Peyer's patch (tissue), 4 donors: ENCODE data around the gene SIPA1L3. TPM values are rescaled to one million over a fixed set of nuclear protein-coding genes. Genes with fewer than 3 reads are reported as not detected.
A peak's percentile ranks its signal among the peaks of the same experiment; 100 is the strongest.

Experiments
- DNase-seq, 3 donors: peaks; one replicate each; pipeline ENCODE4 v3.0.0-alpha.2; 2017 to 2019
- H3K27ac ChIP-seq, 4 donors: fragments of 200-600 bp; sonication (generic); one replicate each; pipeline ENCODE4 v1.5.1; 2016 to 2019
- H3K27me3 ChIP-seq, 2 donors: fragments of 200-600 bp; sonication (generic); one replicate each; pipeline ENCODE4 v1.5.1; 2019
- H3K36me3 ChIP-seq, 3 donors: fragments of 200-600 bp; sonication (generic); one replicate each; pipeline ENCODE4 v1.5.1; 2016 to 2019
- H3K4me1 ChIP-seq, 4 donors: fragments of 200-600 bp; sonication (generic); one replicate each; pipeline ENCODE4 v1.5.1; 2016 to 2019
- H3K4me3 ChIP-seq, 4 donors: fragments of 200-600 bp; sonication (generic); 1 replicate in 3 of 4; 2 replicates in 1 of 4; pipeline ENCODE4 v1.5.1; 2016 to 2019; ENCODE audit warnings: mild to moderate bottlenecking in 1 of 4
- H3K9me3 ChIP-seq, 4 donors: fragments of 200-600 bp; sonication (generic); one replicate each; pipeline ENCODE4 v1.5.1; 2016 to 2019; ENCODE audit warnings: mild to moderate bottlenecking in 1 of 4
- POLR2A ChIP-seq, 2 donors: fragments of 450-650 bp; IDR thresholded peaks; one replicate each; pipeline ENCODE4 v1.5.1; 2017; ENCODE audit warnings: antibody characterized with exemption in 2 of 2, mild to moderate bottlenecking in 2 of 2, moderate library complexity in 2 of 2
- total RNA-seq, 4 donors: library from RNA; depleted of rRNA; stranded (reverse); fragments of >200 nt; gene quantifications; one replicate each; pipeline ENCODE4 v1.1.0, GENCODE V29; 2016
- TF ChIP-seq, protein P1 (sequence below), 6 experiments: fragments of 450-650 bp in 4 of 6; fragments of 200-600 bp in 2 of 6; sonication (generic) in 1 of 6; IDR thresholded peaks; one replicate each; pipeline ENCODE4 v1.5.1; 2017 to 2019; ENCODE audit warnings: antibody characterized with exemption in 6 of 6, mild to moderate bottlenecking in 3 of 6, moderate library complexity in 1 of 6

Gene SIPA1L3
- total RNA-seq, 4 donors from 2014 or later: 63.5 to 304 (median 264) TPM

DNA sequence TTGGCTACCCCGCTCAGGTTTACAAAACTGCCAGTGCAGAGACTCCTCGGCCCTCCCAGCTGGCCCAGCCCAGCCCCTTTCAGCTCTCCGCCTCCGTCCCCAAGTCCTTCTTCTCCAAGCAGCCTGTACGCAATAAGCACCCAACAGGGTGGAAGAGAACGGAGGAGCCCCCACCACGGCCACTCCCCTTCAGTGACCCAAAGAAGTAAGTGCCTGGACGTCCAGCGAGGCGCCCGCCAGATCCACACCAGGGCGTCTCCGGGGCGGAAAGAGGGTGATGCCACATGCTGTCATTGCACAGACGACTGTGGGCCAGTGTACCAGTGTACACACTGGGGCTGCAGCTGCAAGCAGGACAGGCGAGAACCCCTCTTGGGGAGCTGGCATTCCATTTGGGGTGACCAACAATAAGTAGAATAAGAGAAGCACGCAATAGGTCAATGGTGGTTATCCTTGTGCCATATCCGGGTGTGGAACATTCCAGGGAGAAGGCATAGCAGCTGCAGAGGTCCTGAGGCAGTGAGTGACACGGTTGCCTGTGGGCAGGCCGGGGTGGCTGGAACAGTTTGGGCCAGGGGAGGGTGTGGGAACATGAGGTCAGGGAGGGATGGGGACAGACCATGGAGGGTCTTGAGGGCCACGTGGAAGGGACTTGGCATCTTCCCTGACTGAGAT lies 275.7 kb downstream of the SIPA1L3 start:
- Histone ChIP-seq H3K27ac (no peak overlapping the region), H3K4me1 (no peaks in the 10 kb centered on the region), H3K9me3 (peaks cover 0 to 9% (median 0%) of the 10 kb centered on the region in 4 donors), H3K27me3 (no peaks in the 10 kb centered on the region), H3K36me3 (peaks cover 0 to 63% (median 0%) of the 10 kb centered on the region in 3 donors), H3K4me3 (no peak overlapping the region)
- DNase-seq: no peak
- TF ChIP-seq, protein P1, sequence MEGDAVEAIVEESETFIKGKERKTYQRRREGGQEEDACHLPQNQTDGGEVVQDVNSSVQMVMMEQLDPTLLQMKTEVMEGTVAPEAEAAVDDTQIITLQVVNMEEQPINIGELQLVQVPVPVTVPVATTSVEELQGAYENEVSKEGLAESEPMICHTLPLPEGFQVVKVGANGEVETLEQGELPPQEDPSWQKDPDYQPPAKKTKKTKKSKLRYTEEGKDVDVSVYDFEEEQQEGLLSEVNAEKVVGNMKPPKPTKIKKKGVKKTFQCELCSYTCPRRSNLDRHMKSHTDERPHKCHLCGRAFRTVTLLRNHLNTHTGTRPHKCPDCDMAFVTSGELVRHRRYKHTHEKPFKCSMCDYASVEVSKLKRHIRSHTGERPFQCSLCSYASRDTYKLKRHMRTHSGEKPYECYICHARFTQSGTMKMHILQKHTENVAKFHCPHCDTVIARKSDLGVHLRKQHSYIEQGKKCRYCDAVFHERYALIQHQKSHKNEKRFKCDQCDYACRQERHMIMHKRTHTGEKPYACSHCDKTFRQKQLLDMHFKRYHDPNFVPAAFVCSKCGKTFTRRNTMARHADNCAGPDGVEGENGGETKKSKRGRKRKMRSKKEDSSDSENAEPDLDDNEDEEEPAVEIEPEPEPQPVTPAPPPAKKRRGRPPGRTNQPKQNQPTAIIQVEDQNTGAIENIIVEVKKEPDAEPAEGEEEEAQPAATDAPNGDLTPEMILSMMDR (IDR thresholded peaks at IDR 0.05): no peak
- TF ChIP-seq POLR2A (IDR thresholded peaks at IDR 0.05): no peak

DNA sequence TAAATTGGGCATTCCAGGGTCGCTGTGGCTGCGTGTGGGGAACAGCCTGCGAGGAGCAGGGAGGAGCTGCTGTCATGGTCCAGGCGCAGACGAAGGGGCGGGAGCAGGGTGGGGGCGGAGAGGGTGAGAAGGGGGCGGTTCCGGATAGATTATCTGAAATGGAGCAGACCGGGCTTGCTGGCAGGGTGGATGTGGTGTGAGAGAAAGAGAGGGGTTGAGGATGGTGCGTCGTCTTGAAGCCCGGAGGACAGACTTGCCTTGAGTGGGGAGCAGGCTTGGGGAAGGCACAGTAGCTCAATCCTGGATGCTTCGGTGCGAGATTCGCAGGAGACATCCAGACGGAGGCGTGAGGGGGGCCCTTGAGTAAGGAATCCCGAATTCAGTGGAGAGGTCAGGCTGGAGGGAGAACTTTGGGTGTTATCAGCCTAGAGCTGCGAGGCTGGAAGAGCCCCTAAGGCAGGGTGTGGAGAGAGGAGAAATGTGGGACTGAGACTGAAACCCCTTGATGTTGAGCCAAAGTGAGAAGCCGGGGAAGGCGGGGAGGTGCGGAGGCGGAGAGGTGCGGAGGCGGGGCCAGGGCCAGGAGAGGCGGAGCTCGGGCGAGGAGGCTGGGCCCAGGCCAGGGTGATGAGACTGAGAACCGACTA lies 276.4 kb downstream of the SIPA1L3 start:
- H3K36me3 ChIP-seq: peaks cover 0 to 56% (median 0%) of the 10 kb centered on the region in 3 donors
- no peaks in the 10 kb centered on the region for H3K27me3 ChIP-seq
- no peak overlapping the region for H3K27ac ChIP-seq
- TF ChIP-seq POLR2A (IDR thresholded peaks at IDR 0.05): no peak
- TF ChIP-seq, protein P1 (IDR thresholded peaks at IDR 0.05): no peak
- H3K4me1 ChIP-seq: no peaks in the 10 kb centered on the region
- H3K4me3 ChIP-seq: peak overlapping the region in 2 of 4 donors; percentile 15 to 30
- DNase-seq: no peak
- H3K9me3 ChIP-seq: peaks cover 0 to 9% (median 0%) of the 10 kb centered on the region in 4 donors

DNA sequence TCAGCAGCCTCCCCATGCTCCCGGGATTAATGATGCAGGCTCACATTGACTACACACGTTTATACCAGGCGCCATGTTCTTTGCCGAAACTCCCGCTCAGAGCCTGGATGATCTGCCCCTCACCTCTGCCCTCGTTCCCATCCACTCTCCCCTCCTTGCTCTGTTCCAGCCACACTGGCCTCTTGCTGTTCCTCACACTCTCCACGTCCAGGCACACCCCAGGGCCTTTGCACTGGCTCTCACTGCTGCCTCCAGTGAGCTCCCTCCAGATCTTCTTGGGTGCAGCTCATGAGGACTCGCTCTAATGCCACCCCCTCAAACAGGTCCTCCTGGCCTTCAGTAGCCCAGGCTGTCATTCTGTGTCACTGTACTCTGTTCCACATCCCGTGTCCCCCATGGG lies 277.8 kb downstream of the SIPA1L3 start:
- no peak overlapping the region for H3K4me3 ChIP-seq
- DNase-seq: no peak
- no peak overlapping the region for H3K27ac ChIP-seq
- peaks cover 0 to 52% (median 0%) of the 10 kb centered on the region in 3 donors for H3K36me3 ChIP-seq
- TF ChIP-seq POLR2A (IDR thresholded peaks at IDR 0.05): no peak
- TF ChIP-seq, protein P1 (IDR thresholded peaks at IDR 0.05): no peak
- no peaks in the 10 kb centered on the region for H3K4me1 ChIP-seq
- H3K9me3 ChIP-seq: peaks cover 0 to 2% (median 0%) of the 10 kb centered on the region in 4 donors
- no peaks in the 10 kb centered on the region for H3K27me3 ChIP-seq

DNA sequence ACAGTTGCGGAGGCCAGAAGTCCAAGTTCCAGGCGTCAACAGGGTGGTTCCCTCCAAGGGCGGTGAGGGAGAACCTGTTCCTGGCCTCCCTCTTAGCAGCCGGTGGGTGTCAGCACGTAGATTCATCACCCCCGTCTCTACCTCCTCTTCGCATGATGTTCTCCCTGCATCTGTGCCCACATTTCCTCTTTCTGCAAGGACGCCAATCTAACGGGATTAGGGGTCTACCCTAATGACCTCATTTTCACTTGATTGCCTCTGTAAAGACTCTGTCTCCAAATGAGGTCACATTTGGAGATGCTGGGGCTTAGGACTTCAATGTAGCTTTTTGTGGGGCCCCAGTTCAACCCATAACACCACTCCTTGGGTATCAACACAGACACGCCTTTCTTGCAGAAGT lies 278.6 kb downstream of the SIPA1L3 start:
- no peak for TF ChIP-seq POLR2A (IDR thresholded peaks at IDR 0.05)
- TF ChIP-seq, protein P1 (IDR thresholded peaks at IDR 0.05): no peak
- H3K4me1 ChIP-seq: no peaks in the 10 kb centered on the region
- DNase-seq: no peak
- H3K9me3 ChIP-seq: no peaks in the 10 kb centered on the region
- H3K27ac ChIP-seq: no peak overlapping the region
- H3K27me3 ChIP-seq: no peaks in the 10 kb centered on the region
- H3K4me3 ChIP-seq: no peak overlapping the region
- H3K36me3 ChIP-seq: peaks cover 0 to 50% (median 0%) of the 10 kb centered on the region in 3 donors

DNA sequence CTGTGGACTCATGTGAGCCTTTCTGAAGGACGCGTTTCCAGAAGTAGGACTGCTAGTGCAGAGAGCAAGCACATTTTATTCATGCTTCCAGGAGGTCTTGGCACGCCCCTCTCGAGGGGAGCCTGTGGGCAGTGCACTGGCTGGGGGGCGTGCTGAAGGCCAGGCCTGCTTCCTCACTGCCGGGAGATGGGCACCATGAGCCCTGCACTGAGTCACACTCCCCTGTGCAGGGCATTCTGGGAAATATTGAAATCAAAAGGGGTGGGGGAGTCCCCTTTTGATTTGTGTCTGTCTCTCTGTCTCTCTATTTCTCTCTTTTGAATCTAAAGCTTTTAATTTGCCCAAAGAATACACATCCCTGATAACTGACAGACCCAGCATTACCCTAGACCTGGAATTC lies 283.1 kb downstream of the SIPA1L3 start:
- Histone ChIP-seq H3K9me3 (no peaks in the 10 kb centered on the region), H3K4me3 (no peak overlapping the region), H3K27ac (no peak overlapping the region), H3K36me3 (peaks cover 0 to 46% (median 0%) of the 10 kb centered on the region in 3 donors), H3K27me3 (no peaks in the 10 kb centered on the region), H3K4me1 (no peaks in the 10 kb centered on the region)
- DNase-seq: no peak
- TF ChIP-seq, protein P1 (IDR thresholded peaks at IDR 0.05): no peak
- no peak for TF ChIP-seq POLR2A (IDR thresholded peaks at IDR 0.05)
